ENCODE data around the gene ABHD12B.

The ABHD12B gene

DNA sequence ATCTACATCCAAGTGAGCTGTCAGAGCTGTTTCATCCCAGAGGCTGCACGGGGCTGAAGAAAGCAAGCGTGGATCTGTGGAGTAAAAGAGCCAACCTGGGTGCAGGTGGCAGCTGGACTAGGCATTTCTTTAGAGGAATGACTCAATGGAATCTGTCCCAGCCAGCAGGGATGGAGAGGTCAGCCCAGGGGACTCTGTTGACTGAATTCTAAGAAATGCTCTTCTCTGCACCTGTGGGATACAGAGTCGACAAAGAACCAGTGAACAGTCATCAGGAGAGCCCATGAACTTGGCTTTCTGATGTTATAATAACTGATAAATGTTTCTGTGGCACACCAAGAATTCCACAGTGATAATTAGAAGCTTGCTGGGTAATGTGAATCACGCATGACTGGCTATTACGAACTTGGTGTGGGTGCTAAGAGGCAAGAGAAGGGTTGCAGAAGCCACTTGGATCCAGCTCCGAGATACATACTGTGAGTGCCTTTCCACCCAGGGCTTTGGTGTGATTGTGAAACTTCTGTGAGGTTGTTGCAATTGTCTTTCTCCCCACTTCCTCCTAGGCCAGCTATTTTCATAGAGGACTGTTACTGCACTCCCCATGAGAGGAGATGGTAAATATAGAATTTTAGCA, 56.3 kb downstream of the ABHD12B start:
- DNase-seq (ENCODE audit: low read depth in 1 of 2, low spot score in 1 of 2): peak; percentile 92 to 94
- H3K27ac ChIP-seq (replicated peaks): peak overlapping the region; percentile 73
- TF ChIP-seq, protein P1, sequence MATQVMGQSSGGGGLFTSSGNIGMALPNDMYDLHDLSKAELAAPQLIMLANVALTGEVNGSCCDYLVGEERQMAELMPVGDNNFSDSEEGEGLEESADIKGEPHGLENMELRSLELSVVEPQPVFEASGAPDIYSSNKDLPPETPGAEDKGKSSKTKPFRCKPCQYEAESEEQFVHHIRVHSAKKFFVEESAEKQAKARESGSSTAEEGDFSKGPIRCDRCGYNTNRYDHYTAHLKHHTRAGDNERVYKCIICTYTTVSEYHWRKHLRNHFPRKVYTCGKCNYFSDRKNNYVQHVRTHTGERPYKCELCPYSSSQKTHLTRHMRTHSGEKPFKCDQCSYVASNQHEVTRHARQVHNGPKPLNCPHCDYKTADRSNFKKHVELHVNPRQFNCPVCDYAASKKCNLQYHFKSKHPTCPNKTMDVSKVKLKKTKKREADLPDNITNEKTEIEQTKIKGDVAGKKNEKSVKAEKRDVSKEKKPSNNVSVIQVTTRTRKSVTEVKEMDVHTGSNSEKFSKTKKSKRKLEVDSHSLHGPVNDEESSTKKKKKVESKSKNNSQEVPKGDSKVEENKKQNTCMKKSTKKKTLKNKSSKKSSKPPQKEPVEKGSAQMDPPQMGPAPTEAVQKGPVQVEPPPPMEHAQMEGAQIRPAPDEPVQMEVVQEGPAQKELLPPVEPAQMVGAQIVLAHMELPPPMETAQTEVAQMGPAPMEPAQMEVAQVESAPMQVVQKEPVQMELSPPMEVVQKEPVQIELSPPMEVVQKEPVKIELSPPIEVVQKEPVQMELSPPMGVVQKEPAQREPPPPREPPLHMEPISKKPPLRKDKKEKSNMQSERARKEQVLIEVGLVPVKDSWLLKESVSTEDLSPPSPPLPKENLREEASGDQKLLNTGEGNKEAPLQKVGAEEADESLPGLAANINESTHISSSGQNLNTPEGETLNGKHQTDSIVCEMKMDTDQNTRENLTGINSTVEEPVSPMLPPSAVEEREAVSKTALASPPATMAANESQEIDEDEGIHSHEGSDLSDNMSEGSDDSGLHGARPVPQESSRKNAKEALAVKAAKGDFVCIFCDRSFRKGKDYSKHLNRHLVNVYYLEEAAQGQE (IDR thresholded peaks at IDR 0.05; ENCODE audit: insufficient replicate concordance, low read depth): no peak
- peak; percentile 70 for TF ChIP-seq POLR2AphosphoS5 (IDR thresholded peaks at IDR 0.05; ENCODE audit: low read depth)
- TF ChIP-seq SPI1 (IDR thresholded peaks at IDR 0.05; ENCODE audit: borderline replicate concordance, low read depth): peak; percentile 97
- TF ChIP-seq, protein P2, sequence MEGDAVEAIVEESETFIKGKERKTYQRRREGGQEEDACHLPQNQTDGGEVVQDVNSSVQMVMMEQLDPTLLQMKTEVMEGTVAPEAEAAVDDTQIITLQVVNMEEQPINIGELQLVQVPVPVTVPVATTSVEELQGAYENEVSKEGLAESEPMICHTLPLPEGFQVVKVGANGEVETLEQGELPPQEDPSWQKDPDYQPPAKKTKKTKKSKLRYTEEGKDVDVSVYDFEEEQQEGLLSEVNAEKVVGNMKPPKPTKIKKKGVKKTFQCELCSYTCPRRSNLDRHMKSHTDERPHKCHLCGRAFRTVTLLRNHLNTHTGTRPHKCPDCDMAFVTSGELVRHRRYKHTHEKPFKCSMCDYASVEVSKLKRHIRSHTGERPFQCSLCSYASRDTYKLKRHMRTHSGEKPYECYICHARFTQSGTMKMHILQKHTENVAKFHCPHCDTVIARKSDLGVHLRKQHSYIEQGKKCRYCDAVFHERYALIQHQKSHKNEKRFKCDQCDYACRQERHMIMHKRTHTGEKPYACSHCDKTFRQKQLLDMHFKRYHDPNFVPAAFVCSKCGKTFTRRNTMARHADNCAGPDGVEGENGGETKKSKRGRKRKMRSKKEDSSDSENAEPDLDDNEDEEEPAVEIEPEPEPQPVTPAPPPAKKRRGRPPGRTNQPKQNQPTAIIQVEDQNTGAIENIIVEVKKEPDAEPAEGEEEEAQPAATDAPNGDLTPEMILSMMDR (IDR thresholded peaks at IDR 0.05; ENCODE audit: insufficient read depth, low read length): no peak
- TF ChIP-seq GABPA (IDR thresholded peaks at IDR 0.05; ENCODE audit: low read depth): no peak
- no peaks in the 10 kb centered on the region for H3K27me3 ChIP-seq (ENCODE audit: insufficient read depth, poor library complexity, severe bottlenecking)
- H3K4me3 ChIP-seq (replicated peaks; ENCODE audit: insufficient read depth, low read length): no peak overlapping the region

DNA sequence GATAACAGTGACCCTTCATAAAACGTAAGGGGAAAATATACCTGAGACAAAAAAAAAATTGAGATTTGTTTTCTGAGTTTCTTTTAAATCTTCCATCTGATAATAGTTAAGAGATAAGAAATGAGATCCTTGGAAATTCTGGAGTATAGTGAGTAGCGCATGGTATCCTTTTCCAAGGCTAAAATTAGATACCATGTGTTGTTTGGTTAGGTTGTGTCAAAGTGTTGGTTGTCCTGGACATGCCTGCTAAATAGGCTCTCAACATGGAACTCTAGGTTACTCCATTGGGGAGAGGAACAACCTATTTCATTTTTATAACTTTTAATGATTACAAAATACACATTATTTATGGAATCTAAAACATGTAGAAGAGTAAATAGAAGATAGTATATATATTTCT, 57.7 kb downstream of the ABHD12B start:
- DNase-seq (ENCODE audit: low read depth in 1 of 2, low spot score in 1 of 2): no peak
- peak overlapping the region; percentile 73 for H3K27ac ChIP-seq (replicated peaks)
- TF ChIP-seq SPI1 (IDR thresholded peaks at IDR 0.05; ENCODE audit: borderline replicate concordance, low read depth) (no peak), POLR2AphosphoS5 (IDR thresholded peaks at IDR 0.05; ENCODE audit: low read depth) (no peak), GABPA (IDR thresholded peaks at IDR 0.05; ENCODE audit: low read depth) (no peak)
- TF ChIP-seq, protein P2 (IDR thresholded peaks at IDR 0.05; ENCODE audit: insufficient read depth, low read length): no peak
- TF ChIP-seq, protein P1 (IDR thresholded peaks at IDR 0.05; ENCODE audit: insufficient replicate concordance, low read depth): no peak
- H3K27me3 ChIP-seq (ENCODE audit: insufficient read depth, poor library complexity, severe bottlenecking): no peaks in the 10 kb centered on the region
- H3K4me3 ChIP-seq (replicated peaks; ENCODE audit: insufficient read depth, low read length): no peak overlapping the region

DNA sequence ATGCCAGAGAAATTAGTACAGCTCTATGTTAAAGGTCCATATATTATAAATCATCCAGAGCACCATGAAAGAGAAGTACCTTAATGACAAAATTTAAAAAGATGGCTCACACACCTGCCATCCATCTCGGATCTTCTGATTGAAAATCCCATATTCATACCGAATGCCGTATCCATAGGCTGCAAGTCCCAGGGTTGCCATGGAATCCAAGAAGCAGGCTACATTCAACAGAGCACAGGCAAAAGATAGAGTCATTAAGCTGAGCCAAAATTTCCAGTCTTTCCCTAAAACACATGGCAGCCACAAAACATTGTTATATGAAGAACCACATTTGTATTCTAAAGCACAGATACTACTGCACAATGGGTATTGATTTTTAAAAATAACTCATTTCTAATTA, 59.7 kb downstream of the ABHD12B start:
- Histone ChIP-seq H3K4me3 (replicated peaks; ENCODE audit: insufficient read depth, low read length) (no peak overlapping the region), H3K27ac (replicated peaks) (no peak overlapping the region), H3K27me3 (ENCODE audit: insufficient read depth, poor library complexity, severe bottlenecking) (no peaks in the 10 kb centered on the region)
- TF ChIP-seq, protein P1 (IDR thresholded peaks at IDR 0.05; ENCODE audit: insufficient replicate concordance, low read depth): no peak
- TF ChIP-seq GABPA (IDR thresholded peaks at IDR 0.05; ENCODE audit: low read depth) (no peak), SPI1 (IDR thresholded peaks at IDR 0.05; ENCODE audit: borderline replicate concordance, low read depth) (no peak)
- DNase-seq (ENCODE audit: low read depth in 1 of 2, low spot score in 1 of 2): no peak

Data from HL-60 (cell line).